Stimulated activated CD8-positive, alpha-beta memory T cell treated with anti-CD3 and anti-CD28 coated beads, Interleukin-4, amount 100 ng/mL, for 4 hours (primary cell): ENCODE measurements around the gene TMEM221.

Experiments
- DNase-seq, 2 donors: peaks; one replicate each; pipeline ENCODE4 v3.0.0-alpha.2; 2020; ENCODE audit warnings: low read depth in 2 of 2, low spot score in 1 of 2

TMEM221 gene

DNA sequence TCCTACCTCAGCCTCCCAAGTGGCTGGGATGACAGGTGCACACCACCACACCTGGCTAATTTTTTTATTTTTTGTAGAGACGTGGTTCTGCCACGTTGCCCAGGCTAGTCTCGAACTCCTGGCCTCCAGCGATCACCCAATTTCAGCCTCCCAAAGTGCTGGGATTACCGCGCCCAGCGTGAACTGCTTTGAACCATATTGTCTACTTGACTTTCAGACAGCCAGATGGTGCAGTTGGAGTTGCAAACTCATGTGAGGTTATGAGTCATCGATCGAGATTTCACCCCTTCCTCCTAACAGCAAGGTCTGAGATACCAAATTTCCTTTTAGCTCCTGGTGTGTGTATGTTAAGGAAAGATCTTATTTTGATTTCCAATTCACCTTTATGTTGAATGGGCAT is 24.6 kb upstream of the TMEM221 start:
- no peak for DNase-seq

DNA sequence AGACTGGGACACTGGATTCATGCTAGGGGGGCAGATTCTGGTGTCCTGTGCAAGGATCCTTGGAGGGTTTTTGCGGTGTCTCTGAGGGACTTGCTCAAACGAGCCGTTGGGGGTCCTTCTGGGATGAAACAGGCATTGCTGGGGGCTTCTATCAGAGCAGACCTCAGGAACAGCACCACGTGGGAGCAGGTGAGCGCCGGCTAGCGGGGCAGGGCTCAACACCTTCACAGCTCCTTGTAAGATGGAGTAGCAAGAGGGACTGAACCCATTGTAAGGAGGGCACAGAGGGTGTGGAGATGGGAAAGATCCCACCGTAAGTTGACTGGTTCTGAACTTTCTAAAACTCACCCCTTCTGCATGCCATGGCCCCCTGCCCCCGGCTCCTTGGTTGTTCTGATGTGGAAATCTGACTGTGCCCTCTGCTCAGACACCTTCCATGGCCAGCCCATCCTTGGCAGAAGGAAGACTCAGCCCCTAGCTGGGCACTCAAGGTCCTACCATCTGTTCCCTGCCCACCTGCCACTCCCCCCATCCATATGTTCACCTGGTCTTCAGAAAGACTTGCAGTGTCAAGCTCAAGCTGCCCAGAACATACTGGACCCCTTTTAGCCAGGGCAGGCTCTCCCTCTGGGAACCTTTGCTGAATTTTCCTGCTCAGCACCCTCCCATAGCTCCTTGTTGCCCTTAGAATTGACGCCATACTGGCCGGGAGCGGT is 23.1 kb upstream of the TMEM221 start:
- DNase-seq, result no peak

DNA sequence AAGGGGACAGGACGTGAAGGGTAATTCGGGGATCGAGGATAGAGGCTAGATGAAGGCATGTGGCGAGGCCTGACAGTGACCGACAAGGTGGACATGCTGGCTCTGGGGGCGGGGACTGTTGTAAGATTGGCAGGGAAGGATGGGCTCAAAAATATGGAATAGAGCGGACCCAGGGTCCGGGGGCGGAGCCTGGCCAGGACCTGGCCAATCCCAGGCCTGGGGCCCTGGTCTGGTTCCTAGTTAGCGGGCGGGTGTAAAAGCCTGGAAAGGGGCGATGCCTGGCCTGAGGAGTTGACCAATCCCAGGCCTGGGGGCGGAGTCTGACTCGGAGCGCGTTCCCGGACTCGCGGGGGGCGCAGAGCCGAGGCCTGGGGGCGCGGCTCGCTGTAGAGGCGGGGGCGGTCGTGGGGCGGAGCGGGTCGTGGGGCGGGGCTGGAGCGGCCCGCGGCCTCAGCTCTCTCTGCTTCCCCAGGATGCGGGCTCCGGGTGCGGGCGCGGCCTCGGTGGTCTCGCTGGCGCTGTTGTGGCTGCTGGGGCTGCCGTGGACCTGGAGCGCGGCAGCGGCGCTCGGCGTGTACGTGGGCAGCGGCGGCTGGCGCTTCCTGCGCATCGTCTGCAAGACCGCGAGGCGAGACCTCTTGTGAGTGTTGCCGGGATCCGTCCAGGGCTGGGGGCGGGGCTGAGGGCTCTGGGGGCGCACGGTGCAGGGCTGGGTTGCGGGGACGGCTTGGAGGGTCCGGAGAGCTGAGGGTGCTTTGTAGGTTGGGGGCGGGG is 21.8 kb upstream of the TMEM221 start, which contains the start of gene SLC27A1:
TSS of gene SLC27A1 (plus strand) at position 457 of the 774 bp plus-strand sequence. CDS start at position 474, 17 bp downstream.
- peak; percentile 68 to 85 for DNase-seq

GRCh38 chr19:17469481-17470067 is 21.1 kb upstream of the TMEM221 start:
- DNase-seq, result peak; percentile 86 to 87

DNA sequence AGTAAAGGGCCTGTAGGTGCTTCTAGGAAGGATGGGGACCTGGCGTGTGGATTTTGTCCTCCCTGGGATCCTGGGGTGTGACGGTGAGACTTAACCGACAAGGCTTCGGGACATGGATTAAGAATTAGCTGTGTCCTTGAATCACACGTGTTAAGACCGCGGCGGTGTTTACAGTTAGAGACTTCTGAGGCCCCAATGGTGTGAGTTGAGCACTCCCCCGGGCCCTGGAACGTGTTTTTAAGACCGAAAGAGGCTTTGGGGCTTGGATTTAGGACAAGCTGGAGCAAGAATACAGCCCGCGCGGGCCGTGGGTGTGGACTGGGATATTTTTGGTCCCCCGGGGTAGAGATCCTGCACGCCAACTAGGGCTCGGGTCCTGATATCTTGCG is 20.6 kb upstream of the TMEM221 start:
- DNase-seq, result no peak

DNA sequence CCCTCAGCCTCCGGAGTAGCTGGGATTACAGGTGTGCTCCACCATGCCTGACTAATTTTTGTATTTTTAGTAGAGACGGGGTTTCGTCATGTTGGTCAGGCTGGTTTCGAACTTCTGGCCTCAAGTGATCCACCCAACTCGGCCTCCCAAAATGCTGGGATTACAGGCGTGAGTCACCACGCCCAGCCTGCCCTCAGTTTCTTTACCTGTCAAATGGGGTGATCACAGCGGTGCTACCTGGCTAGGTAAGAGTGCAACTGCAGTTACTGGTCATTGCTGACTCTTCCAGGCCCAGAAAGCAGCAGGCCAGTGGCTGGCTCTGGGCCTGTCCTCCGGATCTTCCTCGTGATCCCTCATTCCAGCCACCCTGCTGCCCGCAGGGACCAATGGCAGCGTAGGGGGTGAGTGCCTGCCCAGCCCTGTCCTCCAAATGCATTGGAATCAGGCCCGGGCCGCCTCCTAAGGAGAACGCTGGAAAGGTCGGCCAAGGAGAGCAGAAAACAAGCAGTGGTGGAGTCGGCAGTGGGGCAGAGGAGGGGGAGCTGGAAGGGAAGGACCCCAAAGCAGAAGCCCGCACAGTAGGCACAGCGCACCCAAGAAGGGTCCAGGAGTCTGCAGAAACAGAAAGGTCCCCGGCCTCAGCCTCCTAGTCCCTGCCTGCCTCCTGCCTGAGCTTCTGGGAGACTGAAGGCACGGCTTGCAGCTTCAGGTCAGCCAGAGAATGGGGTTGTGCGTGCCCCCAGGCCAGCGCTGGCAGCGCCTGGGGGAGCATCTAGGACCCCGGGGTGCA is 20.0 kb upstream of the TMEM221 start:
- no peak for DNase-seq

- no peak for DNase-seq
Observed at GRCh38 chr19:17467471-17468301, 19.2 kb upstream of the TMEM221 start.

DNA sequence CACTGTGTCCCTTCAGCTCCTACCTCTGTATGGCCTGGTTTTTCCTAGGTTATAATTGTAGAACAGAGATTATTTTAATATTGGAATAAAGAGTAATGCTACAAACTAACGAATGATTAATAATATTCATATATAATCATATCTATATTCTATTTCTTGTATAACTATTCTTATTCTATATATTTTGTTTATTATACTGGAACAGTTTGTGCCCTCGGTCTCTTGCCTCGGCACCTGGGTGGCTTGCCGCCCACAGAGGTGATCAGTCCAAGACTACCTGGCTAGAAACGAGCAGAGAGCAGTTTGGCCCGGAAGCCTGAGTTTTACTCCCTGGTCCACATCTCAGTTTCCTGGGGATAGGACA is 18.0 kb upstream of the TMEM221 start:
- no peak for DNase-seq

DNA sequence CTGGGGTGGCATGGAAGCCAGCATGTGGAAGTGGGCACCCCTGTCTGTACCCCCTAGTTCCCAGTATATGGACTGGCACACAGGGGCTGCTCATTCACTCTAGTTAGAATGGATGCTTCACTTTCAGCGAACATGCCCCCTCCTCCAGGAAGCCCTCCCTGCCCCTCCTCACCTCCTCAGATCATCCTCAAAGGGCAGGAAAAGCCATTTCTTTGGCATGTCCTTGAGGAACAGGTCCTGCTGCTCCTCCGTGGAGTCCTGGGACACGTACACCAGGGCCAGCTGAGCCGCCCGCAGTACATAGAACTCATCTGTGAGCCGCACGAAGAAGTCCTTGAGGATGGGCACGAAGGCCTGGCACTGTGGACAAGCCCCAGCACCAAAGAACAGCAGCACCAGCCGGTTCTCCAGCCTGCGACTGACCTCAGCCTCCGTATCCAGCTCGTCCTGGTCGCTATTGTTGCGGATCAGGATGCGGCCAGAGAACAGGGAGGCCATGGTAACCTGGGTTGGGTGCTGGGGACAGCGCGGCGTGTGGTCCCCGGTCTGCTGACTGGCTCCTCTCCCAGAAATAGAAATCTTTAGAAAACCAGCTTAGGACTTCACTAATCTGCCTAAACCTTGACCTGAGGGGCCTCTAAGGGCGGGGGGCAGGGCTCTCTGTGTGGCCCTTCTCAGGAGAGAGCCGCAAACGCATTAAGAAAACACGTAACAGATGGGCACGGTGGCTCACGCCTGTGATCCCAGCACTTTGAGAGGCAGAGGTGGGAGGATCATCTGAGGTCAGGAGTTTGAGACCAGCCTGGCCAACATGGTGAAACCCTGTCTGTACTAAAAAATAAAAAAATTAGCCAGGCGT is 12.1 kb upstream of the TMEM221 start, which contains the start of gene NXNL1:
TSS of gene NXNL1 (minus strand) at position 555 of the 859 bp plus-strand sequence. CDS start at position 498, 57 bp downstream.
- DNase-seq, result no peak

DNA sequence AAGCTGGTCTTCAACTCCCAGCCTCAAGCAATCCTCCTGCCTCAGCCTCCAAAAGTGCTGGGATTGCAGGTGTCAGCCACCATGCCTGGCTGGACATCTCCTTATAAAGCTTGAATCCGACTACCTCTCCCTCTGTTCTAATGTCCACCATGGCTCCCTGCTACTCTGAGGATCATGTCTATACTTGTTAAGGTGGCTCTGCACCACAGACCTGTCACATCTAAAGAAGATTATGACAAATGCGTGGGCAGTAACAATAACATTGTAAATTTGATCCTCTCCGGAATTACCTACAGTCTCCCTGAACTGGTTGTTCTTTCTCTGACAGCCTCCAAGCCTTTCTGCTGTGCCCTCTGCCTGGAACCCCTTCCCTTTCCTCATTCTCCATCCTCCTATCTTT is 10.5 kb upstream of the TMEM221 start:
- no peak for DNase-seq

DNA sequence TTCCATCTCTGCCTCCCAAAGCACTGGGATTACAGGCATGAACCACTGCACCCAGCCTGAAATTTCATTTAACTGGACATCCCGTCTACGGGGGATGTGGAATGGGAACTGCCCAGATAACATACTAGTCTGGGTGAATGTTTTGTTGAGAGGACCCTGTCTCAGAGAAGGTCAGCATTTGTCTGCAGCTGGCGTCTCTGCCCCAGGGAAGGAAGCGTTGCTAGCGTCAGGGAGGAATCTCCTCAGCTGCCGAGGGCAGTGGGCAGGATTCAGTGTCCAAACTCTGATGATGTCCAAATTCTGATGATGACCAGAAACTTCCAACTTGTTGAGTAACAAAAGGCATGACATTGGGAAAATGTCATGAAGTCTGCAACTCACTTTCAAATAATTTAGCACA is 9.1 kb upstream of the TMEM221 start:
- no peak for DNase-seq

- DNase-seq, result no peak
Observed at GRCh38 chr19:17456127-17456526, 7.7 kb upstream of the TMEM221 start.

DNA sequence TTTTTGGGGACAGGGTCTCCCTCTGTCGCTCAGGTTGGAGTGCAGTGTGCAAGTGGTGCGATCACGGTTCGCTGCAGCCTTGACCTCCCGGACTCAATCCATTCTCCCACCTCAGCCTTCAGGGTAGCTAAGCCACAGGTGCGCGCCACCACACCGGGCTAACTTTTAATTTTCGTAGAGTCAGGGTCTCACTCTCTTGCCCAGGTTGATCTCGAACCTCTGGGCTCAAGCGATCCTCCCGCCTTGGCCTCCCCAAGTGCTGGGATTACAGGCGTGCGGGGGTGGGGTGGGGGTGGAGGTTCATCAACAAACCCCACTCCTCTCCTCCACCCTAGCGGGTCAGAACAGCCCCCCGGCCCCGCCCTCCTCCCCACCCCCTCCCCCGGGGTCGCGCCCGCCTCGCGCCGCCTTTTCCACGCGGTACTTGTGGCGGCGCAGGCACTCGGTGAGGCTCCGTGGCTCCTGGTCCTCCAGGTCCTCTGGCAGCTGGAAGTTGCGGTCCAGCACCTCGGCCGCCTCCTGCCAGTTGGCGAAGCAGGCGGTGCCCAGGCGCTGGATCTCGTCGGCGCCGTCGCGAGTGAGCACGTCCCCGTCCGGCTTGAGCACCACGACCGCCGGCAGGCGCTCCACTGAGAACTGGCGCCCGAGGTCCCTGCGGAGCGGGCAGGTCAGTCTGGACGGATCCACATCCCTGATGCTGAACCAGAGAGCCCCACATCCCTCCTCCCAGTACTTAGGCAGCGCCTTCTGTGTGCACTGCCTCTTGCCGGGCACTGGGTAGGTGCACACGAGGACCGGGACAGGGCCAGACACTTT is 7.0 kb upstream of the TMEM221 start:
- DNase-seq, result no peak

DNA sequence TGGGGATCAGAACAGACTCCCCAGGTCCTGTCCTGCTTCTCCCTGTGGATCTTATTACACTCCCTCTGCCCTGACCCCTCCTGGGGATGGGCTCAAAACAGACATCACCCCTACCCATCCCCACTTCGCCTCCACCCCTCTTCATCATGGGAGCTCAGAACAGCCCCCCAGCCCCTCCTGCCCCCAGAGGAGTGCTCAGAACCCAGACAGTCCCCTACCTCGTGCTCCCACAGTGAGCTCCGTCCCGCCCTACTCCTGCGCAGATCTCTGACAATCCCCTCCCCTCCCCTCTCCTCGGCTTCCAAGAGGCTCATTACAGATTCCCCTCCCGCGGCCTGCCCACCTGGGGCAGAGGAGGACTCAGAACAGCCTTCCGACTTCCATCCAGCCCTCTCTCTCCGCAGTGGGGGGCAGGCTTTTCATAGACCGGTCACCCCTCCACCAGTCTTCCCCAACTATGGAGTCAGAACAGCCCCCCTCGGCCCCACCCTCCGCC is 6.2 kb upstream of the TMEM221 start:
- no peak for DNase-seq

- no peak for DNase-seq
Observed at GRCh38 chr19:17451820-17452219, 3.4 kb upstream of the TMEM221 start.

GRCh38 chr19:17450264-17451075 is 2.0 kb upstream of the TMEM221 start:
- no peak for DNase-seq

- DNase-seq, result no peak
Observed at GRCh38 chr19:17447704-17448130, 751 bp downstream of the TMEM221 start.
